ENCODE results near the gene CTSS. TPM values are rescaled to one million over a fixed set of nuclear protein-coding genes. Genes with fewer than 3 reads are reported as not detected.

CTSS gene
- 31.7 and 34.2 TPM in 2 replicates for total RNA-seq

GRCh38 chr1:150765296-150765976, at the start of gene CTSS:
Gene CTSS (minus strand): TSS chr1:150765778. CDS start chr1:150764763, 1,015 bp downstream.
- DNase-seq (ENCODE audit: low spot score), result no peak
- H3K27me3 Mint-ChIP-seq (ENCODE audit: insufficient read depth), result peaks cover 13% of the 10 kb centered on the region
- H3K27ac Mint-ChIP-seq, result peak within 1 kb of the TSS; percentile 94
- intact Hi-C loops (cut with micrococcal nuclease), result loop anchor here (1.0 to 5.0 kb wide), 5 partner anchors 68 to 198 kb away; partner anchors contain the start of genes ENSA and GOLPH3L
- H3K36me3 Mint-ChIP-seq (ENCODE audit: low read depth), result peaks cover 22% of the 10 kb centered on the region
- H3K4me3 Mint-ChIP-seq, result peak within 1 kb of the TSS; percentile 92
- H3K4me1 Mint-ChIP-seq (ENCODE audit: low read depth), result peaks cover 40% of the 10 kb centered on the region
- H3K9me3 Mint-ChIP-seq, result peaks cover 2% of the 10 kb centered on the region

GRCh38 chr1:150813028-150813707, 47.6 kb upstream of the CTSS start:
- H3K36me3 Mint-ChIP-seq (ENCODE audit: low read depth), result peaks cover 20% of the 10 kb centered on the region
- no peaks in the 10 kb centered on the region for H3K9me3 Mint-ChIP-seq
- DNase-seq (ENCODE audit: low spot score), result no peak
- H3K27me3 Mint-ChIP-seq (ENCODE audit: insufficient read depth), result no peaks in the 10 kb centered on the region
- no peak overlapping the region for H3K27ac Mint-ChIP-seq
- H3K4me1 Mint-ChIP-seq (ENCODE audit: low read depth), result peaks cover 2% of the 10 kb centered on the region
- no peak overlapping the region for H3K4me3 Mint-ChIP-seq
- intact Hi-C loops (cut with micrococcal nuclease), result no loop called here

- Mint-ChIP-seq H3K27me3 (ENCODE audit: insufficient read depth) (no peaks in the 10 kb centered on the region), H3K4me1 (ENCODE audit: low read depth) (peaks cover 10% of the 10 kb centered on the region), H3K36me3 (ENCODE audit: low read depth) (peaks cover 12% of the 10 kb centered on the region), H3K4me3 (no peak overlapping the region), H3K27ac (no peak overlapping the region), H3K9me3 (no peaks in the 10 kb centered on the region)
- intact Hi-C loops (cut with micrococcal nuclease), result no loop called here
- DNase-seq (ENCODE audit: low spot score), result no peak
These were observed 45.5 kb upstream of the CTSS start for GRCh38 chr1:150810958-150811659.

- no peak overlapping the region for H3K4me3 Mint-ChIP-seq
- peaks cover 10% of the 10 kb centered on the region for H3K4me1 Mint-ChIP-seq (ENCODE audit: low read depth)
- no peak for DNase-seq (ENCODE audit: low spot score)
- no peak overlapping the region for H3K27ac Mint-ChIP-seq
- H3K36me3 Mint-ChIP-seq (ENCODE audit: low read depth), result peaks cover 8% of the 10 kb centered on the region
- H3K9me3 Mint-ChIP-seq, result no peaks in the 10 kb centered on the region
- intact Hi-C loops (cut with micrococcal nuclease), result no loop called here
- H3K27me3 Mint-ChIP-seq (ENCODE audit: insufficient read depth), result no peaks in the 10 kb centered on the region
These were observed 44.1 kb upstream of the CTSS start for GRCh38 chr1:150809651-150810050.

GRCh38 chr1:150808846-150809245, 43.3 kb upstream of the CTSS start:
- no peak overlapping the region for H3K4me3 Mint-ChIP-seq
- H3K36me3 Mint-ChIP-seq (ENCODE audit: low read depth), result peaks cover 4% of the 10 kb centered on the region
- H3K9me3 Mint-ChIP-seq, result no peaks in the 10 kb centered on the region
- no peak overlapping the region for H3K27ac Mint-ChIP-seq
- H3K27me3 Mint-ChIP-seq (ENCODE audit: insufficient read depth), result no peaks in the 10 kb centered on the region
- H3K4me1 Mint-ChIP-seq (ENCODE audit: low read depth), result peaks cover 10% of the 10 kb centered on the region
- no peak for DNase-seq (ENCODE audit: low spot score)
- intact Hi-C loops (cut with micrococcal nuclease), result no loop called here

GRCh38 chr1:150808121-150808520, 42.5 kb upstream of the CTSS start, which contains the start of gene CTSK:
Gene CTSK (minus strand): TSS chr1:150808260. CDS start chr1:150806805, 1,455 bp downstream.
- intact Hi-C loops (cut with micrococcal nuclease), result no loop called here

GRCh38 chr1:150807249-150808023, 41.9 kb upstream of the CTSS start:
- intact Hi-C loops (cut with micrococcal nuclease), result no loop called here
- no peak overlapping the region for H3K4me3 Mint-ChIP-seq

More at GRCh38 chr1:150808121-150808520, 42.5 kb upstream of the CTSS start, which contains the start of gene CTSK:
- Mint-ChIP-seq H3K27ac (no peak within 1 kb of the TSS), H3K9me3 (no peaks in the 10 kb centered on the region), H3K4me3 (no peak within 1 kb of the TSS), H3K27me3 (ENCODE audit: insufficient read depth) (no peaks in the 10 kb centered on the region), H3K4me1 (ENCODE audit: low read depth) (peaks cover 10% of the 10 kb centered on the region), H3K36me3 (ENCODE audit: low read depth) (peaks cover 7% of the 10 kb centered on the region)
- DNase-seq (ENCODE audit: low spot score), result no peak

GRCh38 chr1:150805899-150806298, 40.3 kb upstream of the CTSS start:
- Mint-ChIP-seq H3K4me3 (no peak overlapping the region), H3K9me3 (no peaks in the 10 kb centered on the region), H3K36me3 (ENCODE audit: low read depth) (peaks cover 8% of the 10 kb centered on the region), H3K4me1 (ENCODE audit: low read depth) (peaks cover 10% of the 10 kb centered on the region), H3K27me3 (ENCODE audit: insufficient read depth) (no peaks in the 10 kb centered on the region), H3K27ac (no peak overlapping the region)
- intact Hi-C loops (cut with micrococcal nuclease), result no loop called here
- no peak for DNase-seq (ENCODE audit: low spot score)

More at GRCh38 chr1:150807249-150808023, 41.9 kb upstream of the CTSS start:
- Mint-ChIP-seq H3K27ac (no peak overlapping the region), H3K4me1 (ENCODE audit: low read depth) (peaks cover 10% of the 10 kb centered on the region), H3K9me3 (no peaks in the 10 kb centered on the region), H3K36me3 (ENCODE audit: low read depth) (peaks cover 8% of the 10 kb centered on the region), H3K27me3 (ENCODE audit: insufficient read depth) (no peaks in the 10 kb centered on the region)
- no peak for DNase-seq (ENCODE audit: low spot score)

GRCh38 chr1:150804671-150805070, 39.1 kb upstream of the CTSS start:
- no peak for DNase-seq (ENCODE audit: low spot score)
- H3K36me3 Mint-ChIP-seq (ENCODE audit: low read depth), result peaks cover 8% of the 10 kb centered on the region
- intact Hi-C loops (cut with micrococcal nuclease), result no loop called here
- no peaks in the 10 kb centered on the region for H3K9me3 Mint-ChIP-seq
- H3K27me3 Mint-ChIP-seq (ENCODE audit: insufficient read depth), result no peaks in the 10 kb centered on the region
- H3K27ac Mint-ChIP-seq, result no peak overlapping the region
- H3K4me3 Mint-ChIP-seq, result no peak overlapping the region
- H3K4me1 Mint-ChIP-seq (ENCODE audit: low read depth), result peaks cover 10% of the 10 kb centered on the region

- H3K9me3 Mint-ChIP-seq, result no peaks in the 10 kb centered on the region
- H3K27ac Mint-ChIP-seq, result no peak overlapping the region
- peaks cover 19% of the 10 kb centered on the region for H3K36me3 Mint-ChIP-seq (ENCODE audit: low read depth)
- H3K4me3 Mint-ChIP-seq, result no peak overlapping the region
- H3K27me3 Mint-ChIP-seq (ENCODE audit: insufficient read depth), result no peaks in the 10 kb centered on the region
- H3K4me1 Mint-ChIP-seq (ENCODE audit: low read depth), result no peaks in the 10 kb centered on the region
- intact Hi-C loops (cut with micrococcal nuclease), result no loop called here
- no peak for DNase-seq (ENCODE audit: low spot score)
These were observed 33.5 kb upstream of the CTSS start for GRCh38 chr1:150799089-150799488.

- intact Hi-C loops (cut with micrococcal nuclease), result no loop called here
- Mint-ChIP-seq H3K36me3 (ENCODE audit: low read depth) (peaks cover 19% of the 10 kb centered on the region), H3K9me3 (no peaks in the 10 kb centered on the region), H3K4me3 (no peak overlapping the region), H3K4me1 (ENCODE audit: low read depth) (no peaks in the 10 kb centered on the region), H3K27me3 (ENCODE audit: insufficient read depth) (no peaks in the 10 kb centered on the region), H3K27ac (no peak overlapping the region)
- no peak for DNase-seq (ENCODE audit: low spot score)
These were observed 32.9 kb upstream of the CTSS start for GRCh38 chr1:150798525-150798924.

GRCh38 chr1:150796374-150796773, 30.8 kb upstream of the CTSS start:
- H3K27me3 Mint-ChIP-seq (ENCODE audit: insufficient read depth), result no peaks in the 10 kb centered on the region
- no peak overlapping the region for H3K27ac Mint-ChIP-seq
- no peaks in the 10 kb centered on the region for H3K9me3 Mint-ChIP-seq
- intact Hi-C loops (cut with micrococcal nuclease), result no loop called here
- H3K4me3 Mint-ChIP-seq, result no peak overlapping the region
- peaks cover 15% of the 10 kb centered on the region for H3K36me3 Mint-ChIP-seq (ENCODE audit: low read depth)
- no peaks in the 10 kb centered on the region for H3K4me1 Mint-ChIP-seq (ENCODE audit: low read depth)
- no peak for DNase-seq (ENCODE audit: low spot score)
